ENCODE results near the gene ABCG5.

The ABCG5 gene

DNA sequence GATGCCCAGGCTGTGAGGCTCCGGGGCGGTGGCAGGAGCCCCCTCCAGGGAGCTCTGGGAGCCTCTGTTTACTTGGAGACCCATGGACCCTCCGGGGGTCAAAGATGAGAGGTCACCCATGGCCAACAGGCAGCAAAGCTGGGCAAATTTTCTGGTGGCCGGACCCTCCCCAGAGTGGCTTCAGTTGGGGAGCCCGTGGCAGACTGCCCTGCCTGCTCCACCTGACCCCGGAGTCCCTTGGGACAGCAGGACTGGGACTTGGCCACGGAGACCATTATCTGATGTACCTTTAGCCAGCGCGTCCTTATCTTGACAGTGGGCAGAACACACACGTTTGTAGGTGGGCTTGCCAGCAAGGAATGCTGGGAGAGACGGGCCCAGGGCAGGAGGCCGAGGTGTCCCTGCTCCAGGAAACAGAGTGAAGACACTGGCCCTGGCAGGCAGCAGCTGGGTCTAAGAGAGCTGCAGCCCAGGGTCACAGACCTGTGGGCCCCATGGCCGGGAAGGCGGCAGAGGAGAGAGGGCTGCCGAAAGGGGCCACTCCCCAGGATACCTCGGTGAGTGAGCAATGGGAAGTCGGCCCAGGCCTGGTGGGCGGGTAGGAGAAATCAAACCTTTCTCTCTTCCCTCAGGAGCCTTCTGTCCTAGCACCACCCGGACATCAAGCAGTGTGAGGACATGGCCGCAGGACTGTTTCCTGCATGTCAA lies at the start of gene ABCG5, which contains the start of gene ABCG8:
TSS of gene ABCG5 (minus strand) at position 280 of the 708 bp plus-strand sequence. CDS start at position 120, 160 bp downstream.
TSS of gene ABCG8 (plus strand) at position 412 of the 708 bp plus-strand sequence. CDS start at position 495, 83 bp downstream.
- DNase-seq (ENCODE audit: low spot score), result no peak

- no peak for DNase-seq (ENCODE audit: low spot score)
These were observed 48.5 kb upstream of the ABCG5 start for GRCh38 chr2:43887176-43887575.

DNA sequence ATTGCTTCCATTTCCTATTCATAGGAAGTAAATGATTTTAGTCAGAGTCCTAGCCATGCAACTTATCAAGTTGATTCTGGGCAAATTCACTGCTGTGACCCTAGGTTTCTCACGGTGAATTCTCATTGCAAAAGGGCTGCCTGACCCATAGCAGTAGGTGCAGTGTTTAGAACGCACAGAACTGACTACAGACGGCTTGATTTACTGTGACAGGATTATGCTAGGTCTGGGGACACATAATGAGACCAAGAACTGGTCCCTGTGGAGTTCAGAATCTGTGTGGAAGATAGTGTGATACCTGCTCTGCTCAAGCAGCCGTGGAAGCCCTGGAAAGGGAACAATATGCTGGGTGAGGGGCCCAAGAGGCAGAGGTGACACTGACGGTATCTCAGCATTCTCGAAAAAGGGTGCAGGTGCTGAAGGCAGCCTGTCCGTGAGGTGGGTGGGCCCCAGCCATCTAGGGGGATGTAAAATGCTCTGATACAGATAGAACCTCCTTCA lies 46.5 kb upstream of the ABCG5 start:
- DNase-seq (ENCODE audit: low spot score), result no peak

GRCh38 chr2:43884689-43885088 lies 46.0 kb upstream of the ABCG5 start:
- no peak for DNase-seq (ENCODE audit: low spot score)

DNA sequence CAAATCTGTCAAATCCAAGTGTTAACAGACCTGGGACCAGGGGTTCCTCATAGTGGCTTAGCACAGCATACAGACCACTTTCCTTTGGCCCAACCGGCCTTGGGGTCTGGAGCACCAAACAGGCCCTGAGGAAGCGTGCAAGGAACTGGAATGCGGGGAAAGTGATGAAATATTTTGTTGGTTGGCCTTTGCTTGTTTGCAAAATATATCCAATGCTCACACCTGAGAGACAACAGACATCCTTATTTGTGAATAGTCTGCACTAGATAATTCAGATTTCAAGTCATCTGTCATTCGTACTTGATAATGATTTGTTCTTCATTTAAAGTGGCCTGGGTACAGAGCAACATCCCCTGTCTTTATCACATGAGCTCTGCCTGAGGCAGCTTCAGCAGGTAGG lies 43.7 kb upstream of the ABCG5 start:
- no peak for DNase-seq (ENCODE audit: low spot score)

DNA sequence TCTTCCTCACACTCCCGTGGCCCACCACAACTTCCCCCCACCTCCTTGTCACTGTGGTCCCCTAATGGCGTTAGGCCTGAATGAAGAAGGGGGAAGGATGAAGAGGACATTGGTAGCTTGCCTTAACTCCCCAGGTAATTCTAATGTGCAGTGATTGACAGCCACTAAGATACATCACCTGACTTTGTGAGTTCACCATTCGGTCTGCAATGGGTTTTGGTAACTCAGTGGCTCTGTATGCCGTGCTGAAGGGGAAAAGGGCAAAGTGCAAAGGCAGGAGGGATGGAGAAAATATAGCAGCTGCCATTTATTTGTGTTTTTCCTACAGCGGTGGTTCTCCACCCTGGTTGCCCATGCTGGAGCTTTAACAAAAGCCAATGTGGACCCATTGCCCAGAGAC lies 42.3 kb upstream of the ABCG5 start:
- DNase-seq (ENCODE audit: low spot score), result no peak

DNA sequence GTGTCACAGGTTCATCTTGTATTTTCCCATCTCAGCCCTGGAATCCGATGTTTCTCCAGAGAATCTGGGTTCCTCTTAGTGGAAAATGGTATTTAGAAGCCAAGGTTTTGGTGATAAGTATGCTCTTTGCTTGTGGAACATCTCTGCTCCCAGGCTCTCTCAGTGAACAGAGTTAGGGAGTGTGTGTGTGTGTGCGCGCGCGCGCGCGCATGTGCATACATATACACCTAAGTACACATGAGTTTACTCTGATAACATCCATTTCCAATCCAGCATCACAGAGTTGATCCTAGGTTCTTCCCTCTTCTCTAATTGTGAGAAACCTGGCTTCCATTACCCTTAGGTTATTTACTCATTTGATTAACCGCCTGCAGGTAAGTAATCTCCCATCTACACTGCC lies 41.8 kb upstream of the ABCG5 start:
- no peak for DNase-seq (ENCODE audit: low spot score)

DNA sequence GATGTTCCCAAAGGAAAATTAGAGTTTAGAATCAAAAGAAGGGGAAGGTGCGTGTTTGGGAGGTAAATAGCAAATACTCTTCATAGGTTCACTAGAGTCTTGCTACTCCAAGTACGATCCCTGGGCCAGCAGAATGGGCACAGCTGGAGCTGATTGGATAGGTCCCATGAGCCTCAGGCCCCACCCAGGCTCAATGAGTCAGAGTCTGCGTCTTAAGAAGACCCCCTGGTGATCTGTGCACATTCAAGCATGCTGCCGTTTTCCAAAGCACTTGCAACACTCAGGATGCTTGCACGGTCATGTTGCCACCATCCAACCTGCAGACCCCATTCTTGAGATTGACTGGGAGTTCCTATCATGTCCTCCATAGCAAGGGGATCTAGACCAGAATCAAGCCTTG lies 40.6 kb upstream of the ABCG5 start:
- no peak for DNase-seq (ENCODE audit: low spot score)

GRCh38 chr2:43877782-43878464 lies 39.3 kb upstream of the ABCG5 start:
- DNase-seq (ENCODE audit: low spot score), result peak; percentile 57

DNA sequence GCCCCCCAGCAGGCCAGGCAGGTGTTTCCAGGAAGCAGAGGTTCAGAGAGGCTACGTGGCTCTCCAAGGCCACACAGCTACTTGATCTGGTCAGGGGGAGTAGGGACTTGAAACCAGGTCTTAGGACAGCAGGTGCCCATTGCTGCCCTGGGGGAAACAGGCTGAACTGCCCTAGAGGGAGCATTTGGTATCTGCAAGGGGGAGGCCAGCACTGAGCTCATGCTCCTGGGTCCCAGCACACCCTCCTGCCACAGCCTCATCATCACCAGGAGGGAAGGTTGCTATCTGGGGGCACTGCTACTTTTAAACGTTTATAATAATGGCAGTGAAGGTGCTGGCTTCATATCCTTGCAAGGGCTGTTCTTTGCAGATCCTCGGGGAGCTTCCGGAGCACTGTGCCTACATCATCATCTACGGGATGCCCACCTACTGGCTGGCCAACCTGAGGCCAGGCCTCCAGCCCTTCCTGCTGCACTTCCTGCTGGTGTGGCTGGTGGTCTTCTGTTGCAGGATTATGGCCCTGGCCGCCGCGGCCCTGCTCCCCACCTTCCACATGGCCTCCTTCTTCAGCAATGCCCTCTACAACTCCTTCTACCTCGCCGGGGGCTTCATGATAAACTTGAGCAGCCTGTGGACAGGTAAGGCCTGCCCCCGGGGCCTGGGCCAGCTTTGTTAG lies 36.3 kb upstream of the ABCG5 start:
- DNase-seq (ENCODE audit: low spot score), result no peak

- DNase-seq (ENCODE audit: low spot score), result no peak
These were observed 33.5 kb upstream of the ABCG5 start for GRCh38 chr2:43872151-43872550.

DNA sequence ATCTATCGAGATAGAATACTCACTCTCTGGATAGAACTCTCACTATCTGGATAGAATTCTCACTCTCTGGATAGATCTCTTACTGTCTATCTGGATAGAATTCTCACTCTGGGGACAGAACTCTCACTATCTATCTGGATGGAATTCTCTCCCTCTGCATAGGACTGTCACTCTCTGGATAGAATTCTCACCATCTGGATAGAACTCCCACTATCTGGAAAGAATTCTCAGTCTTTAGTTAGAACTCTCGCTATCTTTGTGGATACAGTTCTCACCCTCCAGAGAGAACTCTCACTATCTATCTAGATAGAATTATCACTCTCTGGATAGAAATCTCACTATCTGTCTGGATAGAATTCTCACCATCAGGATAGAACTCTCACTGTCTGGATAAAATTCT lies 16.7 kb upstream of the ABCG5 start:
- DNase-seq (ENCODE audit: low spot score), result no peak

- no peak for DNase-seq (ENCODE audit: low spot score)
These were observed 16.0 kb upstream of the ABCG5 start for GRCh38 chr2:43854671-43855070.

- no peak for DNase-seq (ENCODE audit: low spot score)
These were observed 14.8 kb upstream of the ABCG5 start for GRCh38 chr2:43853141-43854081.

DNA sequence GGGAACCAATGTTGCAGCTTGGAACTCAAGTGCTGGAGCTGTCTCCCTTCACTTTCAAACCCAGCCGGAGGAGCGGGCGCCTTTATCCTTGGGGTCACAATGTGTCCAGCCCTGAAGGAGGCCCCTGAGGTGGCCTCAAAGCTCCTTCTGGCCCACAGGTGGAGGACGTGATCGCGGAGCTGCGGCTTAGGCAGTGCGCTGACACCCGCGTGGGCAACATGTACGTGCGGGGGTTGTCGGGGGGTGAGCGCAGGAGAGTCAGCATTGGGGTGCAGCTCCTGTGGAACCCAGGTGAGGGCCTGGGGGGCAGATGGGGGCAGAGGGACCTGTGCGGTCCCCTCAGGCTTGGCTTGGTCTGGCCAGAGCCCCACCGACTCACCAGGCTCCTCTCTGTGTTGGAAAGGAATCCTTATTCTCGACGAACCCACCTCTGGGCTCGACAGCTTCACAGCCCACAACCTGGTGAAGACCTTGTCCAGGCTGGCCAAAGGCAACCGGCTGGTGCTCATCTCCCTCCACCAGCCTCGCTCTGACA lies 13.6 kb upstream of the ABCG5 start:
- DNase-seq (ENCODE audit: low spot score), result no peak

GRCh38 chr2:43851011-43851980 lies 12.7 kb upstream of the ABCG5 start:
- no peak for DNase-seq (ENCODE audit: low spot score)

- DNase-seq (ENCODE audit: low spot score), result peak; percentile 25
These were observed 9.6 kb upstream of the ABCG5 start for GRCh38 chr2:43848214-43848613.

- no peak for DNase-seq (ENCODE audit: low spot score)
These were observed 7.6 kb upstream of the ABCG5 start for GRCh38 chr2:43846140-43846793.

GRCh38 chr2:43845181-43845580 lies 6.5 kb upstream of the ABCG5 start:
- DNase-seq (ENCODE audit: low spot score), result no peak

GRCh38 chr2:43842866-43843226 lies 4.2 kb upstream of the ABCG5 start:
- DNase-seq (ENCODE audit: low spot score), result no peak

All from SW480 (cell line).